ENCODE measurements around the gene MGAT5B. TPM values are rescaled to one million over a fixed set of nuclear protein-coding genes. Genes with fewer than 3 reads are reported as not detected.

The MGAT5B gene
- total RNA-seq, 1 donor from 2014 or later, result 7.4 TPM

DNA sequence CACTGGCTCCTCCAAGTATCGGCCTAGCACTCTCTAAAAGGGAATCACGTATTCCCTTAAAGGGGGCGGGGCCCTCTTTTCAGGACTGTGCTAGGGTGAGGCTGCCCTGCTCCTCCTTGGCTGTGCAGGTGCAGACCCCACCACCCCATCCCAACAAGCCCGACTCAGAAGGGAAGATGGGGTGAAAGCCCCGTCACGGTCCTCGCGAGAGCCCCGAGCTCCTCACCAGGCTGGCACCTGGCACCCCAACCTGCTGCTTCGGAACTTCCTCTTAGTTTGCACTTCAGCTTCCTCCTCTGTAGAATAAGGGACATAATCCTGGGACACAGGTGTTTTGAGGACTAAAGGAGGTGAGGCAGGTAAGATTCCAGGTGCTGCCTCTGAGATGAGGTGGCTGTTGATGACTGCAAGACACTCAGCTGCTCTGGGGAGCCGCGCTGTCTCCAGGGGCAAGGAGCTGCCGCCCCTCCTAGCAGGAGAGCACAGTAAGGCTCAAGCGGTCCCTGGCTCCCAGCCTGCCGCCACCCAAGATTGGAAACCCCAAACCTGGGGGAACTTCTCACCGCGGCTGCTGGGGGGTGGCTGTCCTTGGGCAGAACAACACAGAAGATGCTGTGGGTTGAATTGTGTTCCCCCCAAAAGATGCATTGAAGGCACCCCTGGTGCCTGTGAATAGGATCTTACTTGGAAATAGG is 88.8 kb downstream of the MGAT5B start:
- Mint-ChIP-seq H3K9me3 (no peaks in the 10 kb centered on the region), H3K36me3 (ENCODE audit: low read depth) (no peaks in the 10 kb centered on the region), H3K4me1 (peaks cover 31% of the 10 kb centered on the region), H3K4me3 (peak overlapping the region; percentile 81), H3K27ac (no peak overlapping the region), H3K27me3 (peaks cover 2% of the 10 kb centered on the region)
- TF ChIP-seq, protein P1, sequence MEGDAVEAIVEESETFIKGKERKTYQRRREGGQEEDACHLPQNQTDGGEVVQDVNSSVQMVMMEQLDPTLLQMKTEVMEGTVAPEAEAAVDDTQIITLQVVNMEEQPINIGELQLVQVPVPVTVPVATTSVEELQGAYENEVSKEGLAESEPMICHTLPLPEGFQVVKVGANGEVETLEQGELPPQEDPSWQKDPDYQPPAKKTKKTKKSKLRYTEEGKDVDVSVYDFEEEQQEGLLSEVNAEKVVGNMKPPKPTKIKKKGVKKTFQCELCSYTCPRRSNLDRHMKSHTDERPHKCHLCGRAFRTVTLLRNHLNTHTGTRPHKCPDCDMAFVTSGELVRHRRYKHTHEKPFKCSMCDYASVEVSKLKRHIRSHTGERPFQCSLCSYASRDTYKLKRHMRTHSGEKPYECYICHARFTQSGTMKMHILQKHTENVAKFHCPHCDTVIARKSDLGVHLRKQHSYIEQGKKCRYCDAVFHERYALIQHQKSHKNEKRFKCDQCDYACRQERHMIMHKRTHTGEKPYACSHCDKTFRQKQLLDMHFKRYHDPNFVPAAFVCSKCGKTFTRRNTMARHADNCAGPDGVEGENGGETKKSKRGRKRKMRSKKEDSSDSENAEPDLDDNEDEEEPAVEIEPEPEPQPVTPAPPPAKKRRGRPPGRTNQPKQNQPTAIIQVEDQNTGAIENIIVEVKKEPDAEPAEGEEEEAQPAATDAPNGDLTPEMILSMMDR (IDR thresholded peaks at IDR 0.05), result no peak
- ATAC-seq (ENCODE audit: low read depth), result no peak
- POLR2A ChIA-PET, result interaction anchor here (1.9 to 3.2 kb wide), 2 partner anchors 11 to 41 kb away, joined by 12 to 49 read pairs; no protein-coding TSS in a partner anchor
- intact Hi-C loops (cut with micrococcal nuclease), result loop anchor here (2.0 kb wide), 1 partner anchor 100 kb away; no protein-coding TSS in a partner anchor
- CTCF ChIA-PET, result interaction anchor here (3.4 kb wide), 1 partner anchor 100 kb away, joined by 19 read pairs; no protein-coding TSS in a partner anchor
- no peak for DNase-seq

DNA sequence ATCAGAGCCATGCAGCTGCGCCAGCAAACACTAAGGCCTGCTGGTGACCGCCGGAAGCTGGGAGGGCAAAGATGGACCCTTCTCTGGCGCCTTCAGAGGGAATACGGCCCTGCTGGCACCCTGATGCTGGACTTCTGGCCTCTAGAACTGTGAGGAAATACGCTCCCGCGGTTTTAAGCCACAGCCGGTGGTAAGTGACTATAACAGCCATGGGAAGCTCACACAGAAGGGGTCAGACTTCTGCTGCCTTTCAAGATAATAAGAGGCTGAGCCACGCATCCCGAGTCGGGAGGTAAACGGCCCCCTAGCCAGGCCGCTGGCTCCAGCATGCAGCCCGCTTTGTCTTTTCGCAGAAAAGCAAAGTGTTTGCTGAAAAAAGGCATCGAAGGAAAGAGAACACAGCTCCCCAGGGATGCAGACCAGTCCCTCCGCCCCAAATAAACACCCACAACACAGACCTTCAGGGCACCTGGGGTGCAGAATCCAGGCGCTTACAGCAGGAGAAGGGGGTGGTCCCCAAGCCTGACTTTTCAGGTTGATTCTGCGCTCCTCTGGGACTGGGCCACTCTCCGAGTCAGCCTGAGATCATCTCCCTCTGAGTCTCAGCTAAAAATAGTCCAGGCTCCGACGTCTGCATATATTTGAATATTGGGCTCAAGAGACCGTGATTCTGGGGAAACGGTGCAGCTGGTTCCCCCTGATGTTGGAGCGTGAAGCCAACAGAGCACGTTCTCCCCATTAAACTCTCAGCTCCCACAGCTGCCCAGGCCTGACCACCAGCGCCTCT is 89.7 kb downstream of the MGAT5B start:
- ChIA-PET POLR2A (interaction anchor here (0.9 to 3.2 kb wide), 7 partner anchors 10 to 99 kb away, joined by 3 to 49 read pairs (median 3); no protein-coding TSS in a partner anchor), CTCF (interaction anchor here (0.7 to 3.4 kb wide), 4 partner anchors 55 to 109 kb away, joined by 3 to 19 read pairs (median 3); partner anchors contain the start of gene MGAT5B)
- TF ChIP-seq, protein P1 (IDR thresholded peaks at IDR 0.05), result no peak
- ATAC-seq (ENCODE audit: low read depth) (peak; percentile 91), DNase-seq (peak; percentile 42)
- Mint-ChIP-seq H3K36me3 (ENCODE audit: low read depth) (no peaks in the 10 kb centered on the region), H3K27me3 (peaks cover 2% of the 10 kb centered on the region), H3K9me3 (no peaks in the 10 kb centered on the region), H3K27ac (peak overlapping the region; percentile 66), H3K4me3 (peak overlapping the region; percentile 81), H3K4me1 (peaks cover 31% of the 10 kb centered on the region)
- intact Hi-C loops (cut with micrococcal nuclease), result loop anchor here (1.0 to 2.0 kb wide), 4 partner anchors 11 to 99 kb away; partner anchors contain the start of gene MGAT5B

DNA sequence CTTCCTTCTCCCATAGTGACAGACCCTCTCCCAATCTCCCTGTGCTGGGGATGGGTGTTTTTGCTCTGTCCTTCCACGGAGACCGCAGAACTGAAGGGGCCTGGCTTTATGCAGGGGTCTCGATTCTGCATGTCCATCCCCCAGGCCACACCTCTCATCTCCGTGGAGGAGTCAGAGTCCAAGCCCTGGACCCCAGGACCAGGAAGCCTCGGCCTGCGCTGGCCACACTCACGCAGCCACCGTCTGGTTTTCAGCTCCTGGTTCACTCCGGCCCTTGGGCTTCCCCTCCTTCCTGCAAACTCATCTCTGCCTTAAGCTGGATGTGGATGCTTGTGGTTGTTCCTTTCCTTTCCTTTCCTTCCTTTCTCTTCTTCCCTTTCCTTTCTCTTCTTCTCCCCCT is 90.8 kb downstream of the MGAT5B start:
- Mint-ChIP-seq H3K4me3 (peak overlapping the region; percentile 42), H3K36me3 (ENCODE audit: low read depth) (no peaks in the 10 kb centered on the region), H3K9me3 (no peaks in the 10 kb centered on the region), H3K27me3 (peaks cover 3% of the 10 kb centered on the region), H3K27ac (peak overlapping the region; percentile 83), H3K4me1 (peaks cover 31% of the 10 kb centered on the region)
- POLR2A ChIA-PET, result interaction anchor here (0.7 to 3.2 kb wide), 3 partner anchors 9 to 958 kb away, joined by 5 to 49 read pairs (median 6); no protein-coding TSS in a partner anchor
- CTCF ChIA-PET, result interaction anchor here (3.4 kb wide), 1 partner anchor 98 kb away, joined by 19 read pairs; no protein-coding TSS in a partner anchor
- ATAC-seq (ENCODE audit: low read depth) (no peak), DNase-seq (no peak)
- TF ChIP-seq, protein P1 (IDR thresholded peaks at IDR 0.05), result no peak
- intact Hi-C loops (cut with micrococcal nuclease), result loop anchor here (1.0 kb wide), 3 partner anchors 10 to 91 kb away; partner anchors contain the start of gene MGAT5B

DNA sequence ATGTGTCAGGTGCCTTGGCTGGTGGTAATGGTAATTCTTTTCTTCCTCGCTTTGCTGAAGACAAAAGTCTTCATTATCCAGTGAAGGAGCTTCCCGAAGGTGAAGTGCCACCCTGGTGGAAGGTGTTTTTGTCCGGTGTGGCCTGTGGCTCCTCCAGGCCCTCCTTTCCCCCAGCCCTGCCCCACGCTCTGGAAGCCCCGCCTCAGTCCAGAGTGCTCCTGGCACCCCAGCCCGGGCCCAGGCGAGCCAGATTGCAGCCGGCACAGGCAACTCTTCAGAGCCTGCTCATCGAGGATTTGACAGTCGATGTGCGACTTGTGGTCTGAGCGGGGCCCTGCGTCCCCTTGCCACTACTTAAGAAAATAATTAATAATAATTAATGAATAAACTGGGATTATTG is 93.7 kb downstream of the MGAT5B start:
- Mint-ChIP-seq H3K27me3 (peaks cover 14% of the 10 kb centered on the region), H3K4me3 (no peak overlapping the region), H3K9me3 (no peaks in the 10 kb centered on the region), H3K36me3 (ENCODE audit: low read depth) (no peaks in the 10 kb centered on the region), H3K4me1 (peaks cover 27% of the 10 kb centered on the region), H3K27ac (no peak overlapping the region)
- ATAC-seq (ENCODE audit: low read depth) (no peak), DNase-seq (no peak)
- intact Hi-C loops (cut with micrococcal nuclease), result no loop called here
- ChIA-PET POLR2A (interaction anchor here (0.6 kb wide), 1 partner anchor 195 kb away, joined by 3 read pairs; no protein-coding TSS in a partner anchor), CTCF (no interaction called here)
- TF ChIP-seq, protein P1 (IDR thresholded peaks at IDR 0.05), result no peak

Measured in activated B cell treated with CpG ODN at 0.5 μM for 24 hours (primary cell).